Right lung (tissue), 5 donors: ENCODE results near the gene ODAD4. TPM values are rescaled to one million over a fixed set of nuclear protein-coding genes. Genes with fewer than 3 reads are reported as not detected.

Experiments used
- DNase-seq, 2 donors: peaks; one replicate each; pipeline ENCODE4 v3.0.0-alpha.2; 2013
- polyA plus RNA-seq, 5 donors: library from polyadenylated mRNA; unstranded; fragments of 120-200 nt; gene quantifications; one replicate each; pipeline versions ENCODE4 v1.2.1 to v1.2.3, GENCODE V29; 2013; ENCODE audit warnings: inconsistent platforms in 1 of 5, low replicate concordance in 1 of 5; ENCODE audit not compliant: insufficient read length in 5 of 5, insufficient read depth in 1 of 5

Gene ODAD4
- polyA plus RNA-seq, 5 donors = 3.8 to 8.8 (median 6.0) TPM

- DNase-seq = no peak
Observed at GRCh38 chr17:41970901-41971331, 40.5 kb downstream of the ODAD4 start.

DNA sequence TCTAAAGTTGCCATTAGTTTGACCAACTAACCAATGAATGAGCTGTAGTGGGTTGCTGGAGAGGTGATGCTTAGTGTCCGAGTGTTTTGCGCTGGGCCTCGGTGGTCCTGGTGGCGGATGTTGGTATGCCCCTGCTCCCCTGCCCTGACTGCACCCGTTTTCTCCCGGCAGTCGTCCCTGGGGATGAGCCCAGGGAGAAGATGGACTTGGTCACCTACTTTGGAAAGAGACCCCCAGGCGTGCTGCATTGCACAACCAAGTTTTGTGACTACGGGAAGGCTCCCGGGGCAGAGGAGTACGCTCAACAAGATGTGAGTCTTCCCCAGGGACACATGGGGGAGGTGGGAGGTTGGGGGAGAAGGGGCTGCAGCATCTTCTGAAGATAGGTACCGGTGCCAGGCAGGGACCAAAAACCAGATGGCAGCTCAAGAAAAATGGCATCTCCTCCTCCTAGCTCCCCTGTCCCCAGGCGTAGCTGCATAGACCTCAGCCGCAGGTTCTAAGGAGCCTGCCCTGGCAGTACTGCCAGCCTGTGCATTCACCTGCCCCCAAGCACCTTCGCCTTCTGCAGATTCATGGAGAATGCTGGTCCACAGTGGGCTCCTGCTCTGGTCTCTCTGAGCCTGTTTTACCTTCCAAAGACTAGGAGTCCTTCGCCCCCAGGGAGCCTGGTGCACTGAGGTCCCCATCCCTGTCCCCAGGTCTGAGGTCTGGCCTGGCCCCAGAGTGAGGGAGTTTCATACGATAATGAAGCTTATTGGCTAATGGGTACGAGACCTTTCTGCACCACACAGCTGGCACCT lies 41.5 kb downstream of the ODAD4 start:
- DNase-seq = no peak

GRCh38 chr17:41972571-41973407 lies 42.4 kb downstream of the ODAD4 start:
- no peak for DNase-seq

DNA sequence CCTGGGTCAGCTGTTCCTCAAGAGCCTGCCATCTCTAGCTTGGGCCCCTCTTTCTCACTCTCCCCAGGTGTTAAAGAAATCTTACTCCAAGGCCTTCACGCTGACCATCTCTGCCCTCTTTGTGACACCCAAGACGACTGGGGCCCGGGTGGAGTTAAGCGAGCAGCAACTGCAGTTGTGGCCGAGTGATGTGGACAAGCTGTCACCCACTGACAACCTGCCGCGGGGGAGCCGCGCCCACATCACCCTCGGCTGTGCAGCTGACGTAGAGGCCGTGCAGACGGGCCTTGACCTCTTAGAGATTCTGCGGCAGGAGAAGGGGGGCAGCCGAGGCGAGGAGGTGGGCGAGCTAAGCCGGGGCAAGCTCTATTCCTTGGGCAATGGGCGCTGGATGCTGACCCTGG lies 43.0 kb downstream of the ODAD4 start:
- DNase-seq = no peak

- DNase-seq = no peak
Observed at GRCh38 chr17:41974031-41974430, 43.6 kb downstream of the ODAD4 start.

DNA sequence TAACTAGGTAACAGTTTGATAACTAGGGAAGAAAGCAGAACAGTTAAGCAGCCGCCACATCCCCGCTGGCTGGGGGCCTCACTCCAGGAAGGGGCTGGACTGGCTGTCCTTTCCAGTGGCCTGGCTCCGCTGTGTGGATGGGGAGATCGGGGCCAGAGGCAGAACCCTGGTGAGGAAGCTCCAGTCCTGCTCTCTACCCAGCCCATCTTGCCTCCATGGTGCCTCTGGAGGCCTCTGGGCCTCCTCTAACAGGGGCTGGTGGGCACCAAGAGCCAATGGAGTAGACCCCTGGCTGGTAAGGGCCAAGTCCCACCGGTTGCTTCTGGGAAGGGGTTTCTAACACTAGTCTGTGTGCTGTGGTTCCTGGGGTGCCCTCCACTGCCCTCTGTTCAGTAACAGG lies 44.2 kb downstream of the ODAD4 start:
- no peak for DNase-seq

DNA sequence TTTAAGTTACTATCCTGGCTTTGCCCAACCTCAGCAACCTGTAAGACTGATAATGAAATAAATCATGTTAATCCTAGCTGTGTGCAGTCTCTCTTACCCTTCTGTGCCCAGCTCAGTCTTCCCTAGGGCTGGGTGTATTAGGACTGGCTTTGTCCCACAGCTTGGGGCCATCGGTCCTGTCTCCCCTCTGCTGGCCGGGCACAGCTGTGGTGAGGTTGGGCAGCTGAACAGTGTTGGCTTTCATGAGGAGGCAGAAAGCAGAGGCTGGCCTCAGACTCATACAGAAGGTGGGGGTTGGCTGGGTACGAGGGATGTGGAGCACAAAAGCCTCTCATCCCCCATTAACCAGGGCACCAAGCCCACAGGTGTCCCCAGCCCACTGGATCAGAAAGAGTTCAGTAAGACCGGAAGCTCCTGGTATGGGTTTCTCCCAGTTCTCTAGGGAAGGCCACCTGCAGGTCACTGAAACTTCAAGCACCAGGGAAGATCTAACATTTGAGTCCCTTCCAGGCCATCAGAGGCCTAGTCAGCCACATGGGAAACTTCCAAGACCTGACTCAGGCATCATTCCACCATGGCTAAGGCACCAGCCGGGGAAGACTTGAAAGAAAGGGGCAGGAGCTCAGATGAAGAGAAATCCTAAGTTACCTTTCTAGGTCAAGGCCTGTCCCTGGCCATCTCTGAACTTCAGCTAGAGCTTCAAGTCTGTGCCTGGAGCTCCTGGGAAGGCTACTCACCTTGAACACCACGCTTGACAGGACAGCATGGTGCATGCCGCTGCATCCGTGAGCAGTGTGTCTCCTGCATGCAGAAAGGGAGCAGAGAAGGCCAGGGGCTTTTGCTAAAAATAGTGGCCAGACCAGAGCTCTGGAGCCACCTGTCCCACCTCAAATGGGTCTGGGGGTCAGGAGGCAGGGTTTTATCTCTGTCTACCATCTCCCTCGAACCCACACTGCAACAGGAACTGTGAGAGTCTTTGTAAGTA lies 45.0 kb downstream of the ODAD4 start:
- no peak for DNase-seq

DNA sequence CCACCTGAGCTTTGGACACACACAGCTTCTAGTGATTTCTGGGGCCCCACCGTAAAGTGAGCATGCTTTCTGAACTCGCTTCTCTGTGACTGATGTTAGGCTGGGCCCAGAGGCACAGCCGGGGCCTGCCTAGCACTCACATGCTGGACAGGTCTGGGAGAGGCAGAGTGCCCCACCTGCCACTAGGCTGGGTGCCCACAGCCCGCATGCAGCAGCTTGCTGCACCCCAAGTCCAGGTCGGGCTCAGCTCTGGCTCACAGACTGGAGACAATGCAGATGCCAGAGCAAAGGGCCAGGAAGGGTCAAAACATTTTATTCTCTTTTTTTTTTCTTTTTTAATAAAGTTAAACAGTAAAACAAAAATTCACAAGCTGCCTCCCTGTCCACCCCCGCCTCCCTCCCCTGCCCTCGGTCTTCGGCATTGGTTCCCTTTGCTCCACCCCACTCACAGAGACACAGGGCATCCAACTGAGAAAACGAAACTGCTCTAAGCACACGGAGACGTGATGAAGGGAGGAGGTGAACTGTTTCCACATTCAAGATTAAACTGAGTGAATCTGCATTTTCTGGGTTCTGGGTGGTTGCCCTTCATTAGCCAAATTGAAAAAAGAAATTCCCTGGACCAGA lies 45.8 kb downstream of the ODAD4 start:
- DNase-seq = no peak

DNA sequence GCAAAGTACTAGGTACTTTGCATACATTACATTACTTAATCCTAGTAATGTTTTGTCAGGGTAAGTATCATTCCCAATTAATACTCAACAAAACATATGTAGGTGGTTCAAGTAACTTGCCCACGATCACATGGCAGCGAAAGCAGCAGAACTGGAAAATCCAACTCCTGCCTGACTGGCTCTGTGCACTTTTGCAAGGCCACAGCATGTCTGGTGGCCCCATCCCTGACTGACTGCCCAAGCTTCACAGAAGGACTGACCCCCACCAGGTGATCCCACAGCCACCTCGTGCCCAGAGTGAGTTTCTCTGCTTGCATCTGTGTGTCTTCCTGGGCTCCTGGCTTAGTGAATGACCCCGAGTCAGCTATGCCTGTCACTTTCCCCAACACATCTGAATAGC lies 47.6 kb downstream of the ODAD4 start:
- DNase-seq = no peak

GRCh38 chr17:41982026-41982760 lies 51.8 kb downstream of the ODAD4 start:
- DNase-seq = no peak

DNA sequence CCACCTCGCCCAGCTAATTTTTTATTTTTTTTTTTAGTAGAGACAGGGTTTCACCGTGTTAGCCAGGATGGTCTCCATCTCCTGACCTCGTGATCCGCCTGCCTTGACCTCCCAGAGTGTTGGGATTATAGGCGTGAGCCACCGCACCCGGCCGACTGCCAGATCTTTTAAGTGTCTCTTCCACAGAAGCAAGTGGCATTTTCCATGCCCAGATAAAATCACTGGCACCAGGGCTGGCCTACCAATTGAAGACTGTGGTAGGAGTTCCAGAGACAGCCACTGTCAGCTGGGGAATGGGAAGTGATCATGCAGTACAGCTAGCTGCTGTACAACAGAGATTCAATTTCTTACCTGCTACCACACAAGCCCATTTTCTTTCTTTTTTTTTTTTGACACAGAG lies 54.0 kb downstream of the ODAD4 start:
- no peak for DNase-seq

DNA sequence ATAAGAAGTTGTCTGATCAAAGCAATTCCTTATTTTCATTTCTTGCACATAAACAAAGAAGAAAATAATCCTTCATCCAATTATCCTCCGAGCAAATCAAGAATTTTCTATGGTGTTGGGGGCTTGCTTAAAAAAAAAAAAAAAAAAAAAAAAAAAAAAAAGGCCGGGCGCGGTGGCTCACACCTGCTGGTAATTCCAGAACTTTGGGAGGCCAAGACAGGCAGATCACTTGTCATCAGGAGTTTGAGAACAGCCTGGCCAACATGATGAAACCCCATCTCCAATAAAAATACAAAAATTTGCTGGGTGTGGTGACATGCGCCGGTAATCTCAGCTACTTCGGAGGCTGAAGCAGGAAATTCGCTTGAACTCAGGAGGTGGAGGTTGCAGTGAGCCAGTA lies 55.5 kb downstream of the ODAD4 start:
- no peak for DNase-seq

DNA sequence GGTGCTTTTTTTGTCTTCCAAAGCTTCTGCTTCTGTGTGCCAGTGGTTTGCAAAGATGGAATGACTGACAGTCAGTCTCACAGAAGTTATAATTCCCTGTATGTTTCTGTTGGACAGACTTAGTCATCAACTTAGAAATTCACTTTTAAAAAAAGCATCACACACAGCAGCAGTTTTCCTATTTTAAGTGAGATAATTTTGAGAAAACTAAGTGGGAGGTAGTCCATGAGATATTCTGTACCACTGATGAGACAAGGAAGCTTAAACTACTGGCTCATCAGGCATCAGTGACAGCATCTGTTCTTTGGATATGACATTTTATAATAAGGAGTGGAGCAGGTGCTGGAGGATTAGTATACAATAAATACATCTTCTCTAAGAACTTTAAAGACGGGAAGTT lies 56.2 kb downstream of the ODAD4 start:
- no peak for DNase-seq

GRCh38 chr17:41987642-41988041 lies 57.2 kb downstream of the ODAD4 start:
- DNase-seq = no peak

- DNase-seq = no peak
Observed at GRCh38 chr17:41988418-41988817, 58.0 kb downstream of the ODAD4 start.

DNA sequence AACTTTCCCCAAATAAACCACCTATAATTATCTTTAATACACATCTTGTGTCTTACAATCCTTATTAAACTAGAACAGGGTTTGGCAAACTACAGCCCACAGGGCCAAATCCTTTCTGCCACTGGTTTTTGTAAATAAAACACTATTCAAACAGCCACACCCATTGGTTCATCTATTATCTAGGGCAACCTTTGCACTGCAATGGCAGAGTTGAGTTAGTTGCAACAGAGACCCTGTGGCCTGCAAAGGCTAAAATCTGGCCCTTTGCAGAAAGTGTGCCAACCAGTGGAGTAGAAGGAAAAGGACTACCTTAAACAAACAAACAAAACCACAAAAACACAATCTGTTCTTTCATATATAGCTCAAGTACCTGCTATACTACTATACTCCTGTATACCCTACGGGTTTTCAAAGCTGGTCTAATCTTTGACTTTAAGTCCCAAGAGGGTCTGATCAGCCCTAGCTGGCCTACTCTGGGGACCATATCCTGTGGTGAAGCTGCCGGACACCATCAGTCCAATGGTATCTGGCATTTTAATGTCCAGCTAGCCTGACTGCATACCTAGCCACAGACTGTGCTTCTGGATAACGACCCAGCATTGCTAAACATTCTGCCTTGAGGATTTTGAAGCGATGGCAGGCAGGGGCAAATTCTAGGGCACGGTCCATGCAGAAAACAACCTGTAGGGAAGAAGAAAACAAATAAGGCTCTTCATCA lies 59.4 kb downstream of the ODAD4 start:
- DNase-seq = no peak

- no peak for DNase-seq
Observed at GRCh38 chr17:41992576-41992975, 62.2 kb downstream of the ODAD4 start.

- no peak for DNase-seq
Observed at GRCh38 chr17:41996855-41997164, 66.4 kb downstream of the ODAD4 start.

DNA sequence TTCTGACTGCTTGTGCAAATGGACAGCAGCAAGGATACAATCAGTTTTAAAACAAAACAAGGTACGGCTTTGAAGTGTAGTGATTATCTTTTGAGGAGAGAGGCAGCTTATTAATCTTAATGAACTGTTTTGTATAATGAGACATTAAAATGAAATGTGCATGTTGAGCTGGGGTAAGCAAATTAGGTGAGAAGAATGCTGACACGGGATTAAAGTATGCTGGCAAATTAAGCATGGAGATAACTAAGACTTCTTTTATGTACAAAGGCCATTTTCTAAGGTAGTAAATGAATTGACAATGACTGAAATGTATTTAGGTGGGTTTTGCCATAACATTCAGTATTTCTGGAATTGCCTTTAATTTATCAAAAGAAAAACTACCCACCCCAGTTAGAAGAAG lies 68.1 kb downstream of the ODAD4 start:
- DNase-seq = no peak
